ENCODE results near the gene IL9R. TPM values are rescaled to one million over a fixed set of nuclear protein-coding genes. Genes with fewer than 3 reads are reported as not detected.
"Not testable (repeated sequence)": the region's sequence is repeated elsewhere in the genome, so short reads cannot be mapped to it uniquely, and the experiment has no call there.

IL9R gene
- total RNA-seq, 1 donor from 2014 or later, result not detected

GRCh38 chrX:156024949-156025492, 27.5 kb downstream of the IL9R start:
- not testable (repeated sequence) for H3K4me3 ChIP-seq (ENCODE audit: low read depth, low read length); DNase-seq (ENCODE audit: low read depth)

GRCh38 chrX:156028653-156029237, 31.2 kb downstream of the IL9R start:
- not testable (repeated sequence) for DNase-seq (ENCODE audit: low read depth); H3K4me3 ChIP-seq (ENCODE audit: low read depth, low read length)

DNA sequence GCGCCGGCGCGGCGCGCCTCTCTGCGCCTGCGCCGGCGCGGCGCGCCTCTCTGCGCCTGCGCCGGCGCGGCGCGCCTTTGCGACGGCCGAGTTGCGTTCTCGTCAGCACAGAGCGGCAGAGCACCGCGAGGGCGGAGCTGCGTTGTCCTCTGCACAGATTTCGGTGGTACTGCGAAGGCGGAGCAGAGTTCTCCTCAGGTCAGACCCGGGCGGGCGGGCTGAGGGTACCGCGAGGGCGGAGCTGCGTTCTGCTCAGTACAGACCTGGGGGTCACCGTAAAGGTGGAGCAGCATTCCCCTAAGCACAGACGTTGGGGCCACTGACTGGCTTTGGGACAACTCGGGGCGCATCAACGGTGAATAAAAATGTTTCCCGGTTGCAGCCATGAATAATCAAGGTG, 31.8 kb downstream of the IL9R start:
- DNase-seq (ENCODE audit: low read depth); H3K4me3 ChIP-seq (ENCODE audit: low read depth, low read length): not testable (repeated sequence)

DNA sequence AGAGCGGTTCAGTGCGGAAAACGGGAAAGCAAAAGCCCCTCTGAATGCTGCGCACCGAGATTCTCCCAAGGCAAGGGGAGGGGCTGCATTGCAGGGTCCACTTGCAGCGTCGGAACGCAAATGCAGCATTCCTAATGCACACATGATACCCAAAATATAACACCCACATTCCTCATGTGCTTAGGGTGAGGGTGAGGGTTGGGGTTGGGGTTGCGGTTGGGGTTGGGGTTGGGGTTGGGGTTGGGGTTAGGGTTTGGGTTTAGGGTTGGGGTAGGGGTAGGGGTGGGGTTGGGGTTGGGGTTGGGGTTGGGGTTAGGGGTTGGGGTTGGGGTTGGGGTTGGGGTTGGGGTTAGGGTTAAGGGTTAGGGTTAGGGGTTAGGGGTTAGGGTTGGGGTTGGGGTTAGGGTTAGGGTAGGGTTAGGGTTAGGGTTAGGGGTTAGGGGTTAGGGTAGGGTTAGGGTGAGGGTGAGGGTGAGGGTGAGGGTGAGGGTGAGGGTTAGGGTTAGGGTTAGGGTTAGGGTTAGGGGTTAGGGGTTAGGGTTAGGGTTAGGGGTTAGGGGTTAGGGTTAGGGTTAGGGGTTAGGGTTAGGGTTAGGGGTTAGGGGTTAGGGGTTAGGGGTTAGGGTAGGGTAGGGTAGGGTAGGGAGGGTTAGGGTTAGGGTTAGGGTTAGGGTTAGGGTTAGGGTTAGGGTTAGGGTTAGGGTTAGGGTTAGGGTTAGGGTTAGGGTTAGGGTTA, 32.4 kb downstream of the IL9R start:
- DNase-seq (ENCODE audit: low read depth); H3K4me3 ChIP-seq (ENCODE audit: low read depth, low read length): not testable (repeated sequence)

GRCh38 chrX:156030474-156030873, 33.0 kb downstream of the IL9R start:
- H3K4me3 ChIP-seq (ENCODE audit: low read depth, low read length); DNase-seq (ENCODE audit: low read depth): not testable (repeated sequence)

Other genes with a start within 250 kb of the IL9R start
- gene VAMP7, start 116.4 kb upstream of the IL9R start, total RNA-seq, result 31.2 and 32.4 TPM in 2 replicates

All from epithelial cell of proximal tubule (primary cell).